ENCODE results near the gene PRKAG2.

PRKAG2 gene

GRCh38 chr7:151781161-151781845, 95.6 kb downstream of the PRKAG2 start:
- H3K27me3 ChIP-seq (ENCODE audit: control insufficient read depth, insufficient read depth, low read length, poor library complexity, severe bottlenecking): peaks cover 18% of the 10 kb centered on the region
- 95 to 96% methylated on average over 22 of the region's 22 CpGs for WGBS, 2 experiments
- no peaks in the 10 kb centered on the region for H3K9me3 ChIP-seq (ENCODE audit: control insufficient read depth, low read length)
- H3K4me3 ChIP-seq (ENCODE audit: insufficient read depth, low read depth, low read length): no peak overlapping the region
- H3K36me3 ChIP-seq (ENCODE audit: control insufficient read depth, insufficient read depth, low read length): no peaks in the 10 kb centered on the region
- H3K27ac ChIP-seq (ENCODE audit: insufficient read depth, low read depth, low read length, poor library complexity, severe bottlenecking): no peak overlapping the region
- H3K4me1 ChIP-seq (ENCODE audit: control insufficient read depth, insufficient read depth, low read length): no peaks in the 10 kb centered on the region

- 88 to 94% methylated on average over 3 of the region's 3 CpGs for WGBS, 2 experiments
- no peaks in the 10 kb centered on the region for H3K36me3 ChIP-seq (ENCODE audit: control insufficient read depth, insufficient read depth, low read length)
- H3K27me3 ChIP-seq (ENCODE audit: control insufficient read depth, insufficient read depth, low read length, poor library complexity, severe bottlenecking): peaks cover 18% of the 10 kb centered on the region
- H3K27ac ChIP-seq (ENCODE audit: insufficient read depth, low read depth, low read length, poor library complexity, severe bottlenecking): no peak overlapping the region
- no peaks in the 10 kb centered on the region for H3K9me3 ChIP-seq (ENCODE audit: control insufficient read depth, low read length)
- no peaks in the 10 kb centered on the region for H3K4me1 ChIP-seq (ENCODE audit: control insufficient read depth, insufficient read depth, low read length)
- no peak overlapping the region for H3K4me3 ChIP-seq (ENCODE audit: insufficient read depth, low read depth, low read length)
Measured at GRCh38 chr7:151780631-151781030, 96.3 kb downstream of the PRKAG2 start.

DNA sequence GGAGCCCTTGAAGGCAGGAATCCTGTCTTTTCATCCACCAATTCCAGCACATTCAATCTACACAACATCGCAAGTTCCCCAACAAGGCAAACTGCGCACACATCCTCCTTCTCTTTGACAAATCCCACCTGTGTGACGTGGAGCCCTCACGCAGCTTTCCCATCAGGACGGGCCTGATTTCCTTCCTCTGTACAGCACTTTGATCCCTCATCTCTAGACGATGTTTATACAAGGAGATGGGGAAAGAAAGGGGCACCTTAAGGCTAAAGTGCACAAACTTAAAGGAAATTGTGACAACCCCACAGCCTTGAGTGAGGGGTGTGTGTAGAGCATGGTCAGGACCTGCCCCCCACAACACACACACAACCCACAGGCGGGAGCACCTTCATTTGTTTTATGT, 97.2 kb downstream of the PRKAG2 start:
- Histone ChIP-seq H3K27ac (ENCODE audit: insufficient read depth, low read depth, low read length, poor library complexity, severe bottlenecking) (no peak overlapping the region), H3K36me3 (ENCODE audit: control insufficient read depth, insufficient read depth, low read length) (no peaks in the 10 kb centered on the region), H3K9me3 (ENCODE audit: control insufficient read depth, low read length) (no peaks in the 10 kb centered on the region), H3K4me1 (ENCODE audit: control insufficient read depth, insufficient read depth, low read length) (no peaks in the 10 kb centered on the region), H3K27me3 (ENCODE audit: control insufficient read depth, insufficient read depth, low read length, poor library complexity, severe bottlenecking) (peaks cover 18% of the 10 kb centered on the region), H3K4me3 (ENCODE audit: insufficient read depth, low read depth, low read length) (no peak overlapping the region)
- WGBS, 2 experiments: 94 to 96% methylated on average over 6 to 7 of the region's 7 CpGs

- Histone ChIP-seq H3K27me3 (ENCODE audit: control insufficient read depth, insufficient read depth, low read length, poor library complexity, severe bottlenecking) (peaks cover 18% of the 10 kb centered on the region), H3K9me3 (ENCODE audit: control insufficient read depth, low read length) (no peaks in the 10 kb centered on the region), H3K36me3 (ENCODE audit: control insufficient read depth, insufficient read depth, low read length) (no peaks in the 10 kb centered on the region), H3K4me1 (ENCODE audit: control insufficient read depth, insufficient read depth, low read length) (no peaks in the 10 kb centered on the region), H3K4me3 (ENCODE audit: insufficient read depth, low read depth, low read length) (no peak overlapping the region), H3K27ac (ENCODE audit: insufficient read depth, low read depth, low read length, poor library complexity, severe bottlenecking) (no peak overlapping the region)
- 90 to 95% methylated on average over 5 to 6 of the region's 6 CpGs for WGBS, 2 experiments
Measured at GRCh38 chr7:151779255-151779654, 97.7 kb downstream of the PRKAG2 start.

DNA sequence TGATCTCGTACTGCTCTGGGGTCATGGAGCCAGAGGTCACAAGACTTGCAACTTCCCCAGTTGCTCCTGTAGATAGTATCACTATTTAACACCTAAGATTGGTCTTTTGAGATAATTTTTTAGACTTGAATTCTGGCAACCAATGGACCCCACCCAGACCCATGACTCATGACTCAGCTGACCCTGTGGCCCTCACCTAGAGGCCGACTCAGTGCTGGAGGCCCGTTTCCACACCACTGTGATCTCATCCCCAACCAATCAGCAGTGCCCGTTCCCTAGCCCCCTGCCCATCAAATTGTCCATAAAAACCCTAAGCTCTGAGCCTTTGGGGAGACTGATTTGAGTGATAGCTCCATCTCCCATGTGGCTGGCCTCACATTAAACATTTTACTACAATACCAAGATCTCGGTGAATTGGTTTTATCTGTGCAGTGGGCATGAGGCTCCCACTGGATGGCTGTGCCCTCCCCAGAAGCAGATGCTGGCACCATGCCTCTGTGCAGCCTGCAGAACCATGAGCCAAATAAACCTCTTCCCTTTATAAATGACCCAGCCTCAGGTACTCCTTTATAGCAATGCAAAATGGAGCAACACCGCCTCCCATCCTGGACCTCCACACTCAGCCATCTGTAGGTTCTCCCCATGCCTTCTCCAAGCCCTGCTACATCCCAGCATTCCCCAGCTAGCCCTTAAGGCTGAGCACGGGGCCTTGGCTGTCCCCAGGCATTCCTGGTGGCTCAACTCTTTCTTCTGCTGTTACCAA, 98.8 kb downstream of the PRKAG2 start:
- H3K9me3 ChIP-seq (ENCODE audit: control insufficient read depth, low read length): no peaks in the 10 kb centered on the region
- peaks cover 8% of the 10 kb centered on the region for H3K27me3 ChIP-seq (ENCODE audit: control insufficient read depth, insufficient read depth, low read length, poor library complexity, severe bottlenecking)
- no peaks in the 10 kb centered on the region for H3K36me3 ChIP-seq (ENCODE audit: control insufficient read depth, insufficient read depth, low read length)
- no peaks in the 10 kb centered on the region for H3K4me1 ChIP-seq (ENCODE audit: control insufficient read depth, insufficient read depth, low read length)
- H3K27ac ChIP-seq (ENCODE audit: insufficient read depth, low read depth, low read length, poor library complexity, severe bottlenecking): no peak overlapping the region
- no peak overlapping the region for H3K4me3 ChIP-seq (ENCODE audit: insufficient read depth, low read depth, low read length)
- WGBS, 2 experiments: 93 to 95% methylated on average over 7 of the region's 7 CpGs

- no peaks in the 10 kb centered on the region for H3K36me3 ChIP-seq (ENCODE audit: control insufficient read depth, insufficient read depth, low read length)
- no peaks in the 10 kb centered on the region for H3K9me3 ChIP-seq (ENCODE audit: control insufficient read depth, low read length)
- H3K27me3 ChIP-seq (ENCODE audit: control insufficient read depth, insufficient read depth, low read length, poor library complexity, severe bottlenecking): peaks cover 2% of the 10 kb centered on the region
- no peaks in the 10 kb centered on the region for H3K4me1 ChIP-seq (ENCODE audit: control insufficient read depth, insufficient read depth, low read length)
- 87 to 95% methylated on average over 5 of the region's 5 CpGs for WGBS, 2 experiments
- H3K4me3 ChIP-seq (ENCODE audit: insufficient read depth, low read depth, low read length): no peak overlapping the region
- H3K27ac ChIP-seq (ENCODE audit: insufficient read depth, low read depth, low read length, poor library complexity, severe bottlenecking): no peak overlapping the region
Measured at GRCh38 chr7:151777495-151777880, 99.4 kb downstream of the PRKAG2 start.

- no peak overlapping the region for H3K4me3 ChIP-seq (ENCODE audit: insufficient read depth, low read depth, low read length)
- WGBS, 2 experiments: 88 to 90% methylated on average over 12 of the region's 12 CpGs
- H3K36me3 ChIP-seq (ENCODE audit: control insufficient read depth, insufficient read depth, low read length): no peaks in the 10 kb centered on the region
- no peaks in the 10 kb centered on the region for H3K9me3 ChIP-seq (ENCODE audit: control insufficient read depth, low read length)
- H3K27ac ChIP-seq (ENCODE audit: insufficient read depth, low read depth, low read length, poor library complexity, severe bottlenecking): no peak overlapping the region
- no peaks in the 10 kb centered on the region for H3K4me1 ChIP-seq (ENCODE audit: control insufficient read depth, insufficient read depth, low read length)
- no peaks in the 10 kb centered on the region for H3K27me3 ChIP-seq (ENCODE audit: control insufficient read depth, insufficient read depth, low read length, poor library complexity, severe bottlenecking)
Measured at GRCh38 chr7:151776876-151777494, 99.9 kb downstream of the PRKAG2 start.

- H3K4me1 ChIP-seq (ENCODE audit: control insufficient read depth, insufficient read depth, low read length): no peaks in the 10 kb centered on the region
- H3K27me3 ChIP-seq (ENCODE audit: control insufficient read depth, insufficient read depth, low read length, poor library complexity, severe bottlenecking): no peaks in the 10 kb centered on the region
- H3K36me3 ChIP-seq (ENCODE audit: control insufficient read depth, insufficient read depth, low read length): no peaks in the 10 kb centered on the region
- no peak overlapping the region for H3K27ac ChIP-seq (ENCODE audit: insufficient read depth, low read depth, low read length, poor library complexity, severe bottlenecking)
- 89 to 90% methylated on average over 8 of the region's 8 CpGs for WGBS, 2 experiments
- H3K4me3 ChIP-seq (ENCODE audit: insufficient read depth, low read depth, low read length): no peak overlapping the region
- no peaks in the 10 kb centered on the region for H3K9me3 ChIP-seq (ENCODE audit: control insufficient read depth, low read length)
Measured at GRCh38 chr7:151776446-151776845, 100.5 kb downstream of the PRKAG2 start.

- 93 to 95% methylated on average over 14 of the region's 14 CpGs for whole genome bisulfite sequencing, 2 experiments
- Histone ChIP-seq H3K9me3 (ENCODE audit: control insufficient read depth, low read length) (no peaks in the 10 kb centered on the region), H3K27me3 (ENCODE audit: control insufficient read depth, insufficient read depth, low read length, poor library complexity, severe bottlenecking) (no peaks in the 10 kb centered on the region), H3K4me1 (ENCODE audit: control insufficient read depth, insufficient read depth, low read length) (no peaks in the 10 kb centered on the region), H3K4me3 (ENCODE audit: insufficient read depth, low read depth, low read length) (no peak overlapping the region), H3K36me3 (ENCODE audit: control insufficient read depth, insufficient read depth, low read length) (no peaks in the 10 kb centered on the region), H3K27ac (ENCODE audit: insufficient read depth, low read depth, low read length, poor library complexity, severe bottlenecking) (no peak overlapping the region)
Measured at GRCh38 chr7:151775547-151776443, 101.1 kb downstream of the PRKAG2 start.

Measured in ectodermal cell (in vitro differentiated cells).